ENCODE measurements around the gene LYPD5. TPM values are rescaled to one million over a fixed set of nuclear protein-coding genes. Genes with fewer than 3 reads are reported as not detected.

Gene LYPD5
- total and polyA plus RNA-seq, 2 donors from 2014 or later: 1.8 to 4.2 TPM

DNA sequence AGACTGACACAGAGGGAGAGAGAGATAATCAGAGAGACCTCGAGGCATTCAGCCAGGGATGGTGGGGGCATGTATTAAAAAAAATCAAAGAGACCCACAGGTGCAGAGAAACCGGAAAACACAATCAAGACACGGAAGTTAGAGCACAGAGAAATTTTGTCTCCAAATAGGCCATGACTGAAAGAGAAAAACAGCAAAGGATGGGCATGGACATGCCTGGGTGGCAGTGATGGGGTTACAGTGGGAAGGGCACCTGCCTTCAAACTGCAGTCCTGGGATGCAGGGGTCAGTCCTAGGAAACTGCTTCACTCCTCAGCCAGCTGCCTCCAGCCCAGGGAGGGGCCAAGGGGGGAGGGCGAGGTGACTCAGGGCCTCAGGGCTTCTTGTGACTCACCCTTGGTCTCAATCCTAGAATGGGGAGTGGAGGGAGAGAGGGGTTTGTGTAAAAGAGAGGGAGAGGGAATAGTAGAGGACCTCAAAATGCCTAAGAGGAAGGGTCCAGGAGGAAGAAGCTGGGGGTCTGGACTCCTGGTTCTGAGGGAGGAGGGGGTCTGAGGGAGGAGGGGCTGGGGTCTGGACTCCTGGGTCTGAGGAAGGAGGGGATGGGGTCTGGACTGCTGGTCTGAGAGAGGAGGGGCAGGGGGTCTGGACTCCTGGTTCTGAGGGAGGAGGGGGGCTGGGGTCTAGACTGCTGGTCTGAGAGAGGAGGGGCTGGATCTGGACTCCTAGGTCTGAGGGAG lies 17.8 kb downstream of the LYPD5 start:
- Histone ChIP-seq H3K27ac (ENCODE audit: low read depth in 2 of 2, low read length in 2 of 2) (no peak overlapping the region), H3K9ac (ENCODE audit: low read length in 3 of 3) (no peak overlapping the region), H3K27me3 (ENCODE audit: control insufficient read depth, insufficient read depth, low read length) (no peaks in the 10 kb centered on the region), H3K36me3 (ENCODE audit: control insufficient read depth in 2 of 3, insufficient read depth in 3 of 3, low read length in 3 of 3) (no peaks in the 10 kb centered on the region), H3K4me1 (ENCODE audit: control insufficient read depth in 2 of 3, insufficient read depth in 2 of 3, low read depth in 1 of 3, low read length in 3 of 3) (no peaks in the 10 kb centered on the region), H3K9me3 (ENCODE audit: control insufficient read depth in 2 of 3, insufficient read depth in 1 of 3, low read length in 3 of 3) (no peaks in the 10 kb centered on the region), H3K4me3 (ENCODE audit: low read length in 3 of 3) (no peak overlapping the region)
- no peak for FAIRE-seq
- DNase-seq: no peak
- TF ChIP-seq, protein P1, sequence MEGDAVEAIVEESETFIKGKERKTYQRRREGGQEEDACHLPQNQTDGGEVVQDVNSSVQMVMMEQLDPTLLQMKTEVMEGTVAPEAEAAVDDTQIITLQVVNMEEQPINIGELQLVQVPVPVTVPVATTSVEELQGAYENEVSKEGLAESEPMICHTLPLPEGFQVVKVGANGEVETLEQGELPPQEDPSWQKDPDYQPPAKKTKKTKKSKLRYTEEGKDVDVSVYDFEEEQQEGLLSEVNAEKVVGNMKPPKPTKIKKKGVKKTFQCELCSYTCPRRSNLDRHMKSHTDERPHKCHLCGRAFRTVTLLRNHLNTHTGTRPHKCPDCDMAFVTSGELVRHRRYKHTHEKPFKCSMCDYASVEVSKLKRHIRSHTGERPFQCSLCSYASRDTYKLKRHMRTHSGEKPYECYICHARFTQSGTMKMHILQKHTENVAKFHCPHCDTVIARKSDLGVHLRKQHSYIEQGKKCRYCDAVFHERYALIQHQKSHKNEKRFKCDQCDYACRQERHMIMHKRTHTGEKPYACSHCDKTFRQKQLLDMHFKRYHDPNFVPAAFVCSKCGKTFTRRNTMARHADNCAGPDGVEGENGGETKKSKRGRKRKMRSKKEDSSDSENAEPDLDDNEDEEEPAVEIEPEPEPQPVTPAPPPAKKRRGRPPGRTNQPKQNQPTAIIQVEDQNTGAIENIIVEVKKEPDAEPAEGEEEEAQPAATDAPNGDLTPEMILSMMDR (IDR thresholded peaks at IDR 0.05; ENCODE audit: borderline replicate concordance, extremely low read depth, insufficient read depth): no peak
- intact Hi-C loops (cut with DNase I): no loop called here

DNA sequence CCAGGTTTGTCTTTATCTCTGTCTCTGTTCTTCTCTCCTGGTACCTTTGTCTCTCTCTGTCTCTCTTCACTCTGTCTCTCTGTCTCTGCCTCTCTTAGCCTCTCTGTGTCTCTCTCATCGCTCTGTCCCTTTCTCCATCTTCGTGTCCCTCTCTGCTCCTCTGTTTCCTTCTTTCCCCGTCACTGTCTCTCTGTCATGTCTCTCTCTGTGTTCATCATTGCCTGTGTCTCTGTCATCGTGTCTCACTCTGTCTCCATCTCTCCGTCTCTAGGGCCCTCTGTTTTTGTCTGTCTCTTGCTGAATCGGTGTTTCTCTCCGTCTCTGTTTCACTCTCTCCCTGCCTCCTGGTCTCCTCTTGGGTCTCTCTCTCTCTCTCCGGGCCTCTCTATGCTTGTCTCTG lies 18.6 kb downstream of the LYPD5 start:
- FAIRE-seq (no peak), DNase-seq (no peak)
- no peaks in the 10 kb centered on the region for H3K27me3 ChIP-seq (ENCODE audit: control insufficient read depth, insufficient read depth, low read length)
- H3K4me3 ChIP-seq (ENCODE audit: low read length in 3 of 3): no peak overlapping the region
- H3K9ac ChIP-seq (ENCODE audit: low read length in 3 of 3): no peak overlapping the region
- no peaks in the 10 kb centered on the region for H3K9me3 ChIP-seq (ENCODE audit: control insufficient read depth in 2 of 3, insufficient read depth in 1 of 3, low read length in 3 of 3)
- TF ChIP-seq, protein P1 (IDR thresholded peaks at IDR 0.05; ENCODE audit: borderline replicate concordance, extremely low read depth, insufficient read depth): no peak
- no peaks in the 10 kb centered on the region for H3K36me3 ChIP-seq (ENCODE audit: control insufficient read depth in 2 of 3, insufficient read depth in 3 of 3, low read length in 3 of 3)
- H3K27ac ChIP-seq (ENCODE audit: low read depth in 2 of 2, low read length in 2 of 2): no peak overlapping the region
- intact Hi-C loops (cut with DNase I): no loop called here
- H3K4me1 ChIP-seq (ENCODE audit: control insufficient read depth in 2 of 3, insufficient read depth in 2 of 3, low read depth in 1 of 3, low read length in 3 of 3): no peaks in the 10 kb centered on the region

DNA sequence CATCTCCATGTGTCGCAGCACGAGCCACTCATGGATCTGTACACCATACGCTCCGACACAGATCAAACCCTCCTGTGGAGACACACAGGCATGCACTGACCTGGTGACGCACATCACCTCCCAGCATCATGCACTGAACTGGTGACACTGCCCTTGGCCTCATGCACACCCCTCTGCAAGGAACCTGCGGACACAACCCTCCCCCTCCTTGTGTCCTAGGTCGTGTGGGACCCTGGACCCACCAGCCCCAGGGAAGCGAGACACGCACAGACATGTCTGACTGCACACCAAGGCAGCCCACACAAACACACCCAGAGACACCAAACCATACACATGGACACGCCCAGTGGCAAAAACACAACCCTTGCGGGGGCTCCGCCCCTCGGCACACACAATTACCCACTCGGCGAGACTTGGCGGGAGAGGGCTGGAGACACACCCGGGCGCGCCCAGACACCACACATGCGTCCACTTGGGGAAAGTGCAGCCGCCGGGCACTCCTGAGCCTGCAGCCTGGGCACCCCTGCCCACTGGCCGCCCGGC lies 19.5 kb downstream of the LYPD5 start:
- H3K4me1 ChIP-seq (ENCODE audit: control insufficient read depth in 2 of 3, insufficient read depth in 2 of 3, low read depth in 1 of 3, low read length in 3 of 3): no peaks in the 10 kb centered on the region
- no peak for DNase-seq
- H3K4me3 ChIP-seq (ENCODE audit: low read length in 3 of 3): no peak overlapping the region
- intact Hi-C loops (cut with DNase I): no loop called here
- no peak overlapping the region for H3K27ac ChIP-seq (ENCODE audit: low read depth in 2 of 2, low read length in 2 of 2)
- H3K9me3 ChIP-seq (ENCODE audit: control insufficient read depth in 2 of 3, insufficient read depth in 1 of 3, low read length in 3 of 3): no peaks in the 10 kb centered on the region
- no peaks in the 10 kb centered on the region for H3K27me3 ChIP-seq (ENCODE audit: control insufficient read depth, insufficient read depth, low read length)
- TF ChIP-seq, protein P1 (IDR thresholded peaks at IDR 0.05; ENCODE audit: borderline replicate concordance, extremely low read depth, insufficient read depth): no peak
- H3K9ac ChIP-seq (ENCODE audit: low read length in 3 of 3): no peak overlapping the region
- no peaks in the 10 kb centered on the region for H3K36me3 ChIP-seq (ENCODE audit: control insufficient read depth in 2 of 3, insufficient read depth in 3 of 3, low read length in 3 of 3)
- FAIRE-seq: no peak

Measured in kidney (tissue), 14 donors.